Amniotic epithelial cell (primary cell): ENCODE measurements around the gene C22orf23.

Experiments used
- DNase-seq: peaks from one replicate; pipeline ENCODE4 v3.0.0-alpha.2; 2010; ENCODE audit warnings: low read depth

C22orf23 gene

GRCh38 chr22:37953437-37954179 is at the start of gene C22orf23, which contains the start of gene POLR2F:
C22orf23 (minus strand) TSS chr22:37953601; CDS start chr22:37953149, 452 bp downstream.
POLR2F (plus strand) TSS chr22:37953699; CDS start chr22:37953788, 89 bp downstream.
- peak; percentile 86 for DNase-seq

- DNase-seq: peak; percentile 45
Observed at GRCh38 chr22:37999640-38000272, 46.4 kb upstream of the C22orf23 start.

DNA sequence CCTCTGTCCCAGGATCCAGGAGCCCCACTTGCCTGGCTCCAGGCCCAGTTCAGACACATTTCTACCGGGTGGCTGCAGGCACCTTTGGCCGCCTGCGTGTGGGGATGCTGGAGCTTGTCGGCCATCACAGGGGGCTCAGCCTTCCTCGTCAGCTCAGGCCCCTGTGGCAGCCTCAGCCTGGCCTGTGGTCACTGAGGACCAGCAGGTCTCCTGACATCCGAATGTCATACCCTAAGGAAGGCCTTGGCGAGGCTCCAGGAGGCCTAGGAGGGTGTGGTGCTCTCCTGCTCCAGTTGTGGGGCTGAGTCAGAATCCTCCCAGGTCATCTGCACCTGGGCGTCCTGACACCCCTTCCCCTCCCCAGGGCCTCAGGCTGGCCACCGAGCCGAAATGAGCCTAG is 45.8 kb upstream of the C22orf23 start:
- DNase-seq: no peak

- DNase-seq: no peak
Observed at GRCh38 chr22:37998543-37998942, 45.1 kb upstream of the C22orf23 start.

- no peak for DNase-seq
Observed at GRCh38 chr22:37996515-37997246, 43.3 kb upstream of the C22orf23 start.

- DNase-seq: no peak
Observed at GRCh38 chr22:37996079-37996478, 42.7 kb upstream of the C22orf23 start.

GRCh38 chr22:37995460-37995859 is 42.1 kb upstream of the C22orf23 start:
- DNase-seq: no peak

DNA sequence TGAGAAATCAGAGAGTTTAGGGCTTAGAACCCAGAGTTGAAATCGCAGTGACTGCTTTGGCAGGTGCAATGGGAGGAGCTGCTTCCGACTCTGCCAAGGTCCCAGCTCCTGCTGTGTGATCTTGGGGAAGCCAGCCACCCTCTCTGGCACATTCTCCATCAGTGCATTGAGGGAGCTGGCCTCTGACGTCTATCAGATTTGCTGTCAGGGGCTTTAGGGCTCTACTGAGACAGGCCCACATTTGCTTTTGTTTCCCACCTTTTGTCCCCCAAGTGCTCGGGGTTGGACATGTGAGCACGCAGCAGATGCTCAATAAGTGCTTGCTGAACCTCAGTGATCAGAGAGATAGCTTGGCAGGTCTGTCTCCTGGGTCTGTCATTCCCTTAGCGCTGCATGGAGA is 41.6 kb upstream of the C22orf23 start:
- DNase-seq: no peak

DNA sequence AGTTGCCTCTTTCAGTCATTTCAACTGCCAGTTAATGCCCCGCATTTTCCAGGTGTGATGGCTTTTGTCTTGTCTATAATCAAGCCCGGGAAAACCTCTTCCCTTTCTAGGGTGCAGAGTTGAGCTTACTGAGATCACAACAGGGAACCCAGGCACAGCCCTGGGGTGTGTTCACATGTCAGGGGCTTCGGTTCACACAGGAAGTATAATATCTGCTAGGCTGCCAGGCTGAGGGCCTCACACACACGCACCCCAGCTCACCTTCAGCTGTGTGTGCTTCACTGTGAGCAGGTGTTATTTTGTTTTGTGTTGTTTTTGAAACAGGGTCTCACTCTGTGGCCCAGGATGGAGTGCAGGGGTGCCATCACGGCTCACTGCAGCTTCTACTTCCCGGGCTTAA is 40.6 kb upstream of the C22orf23 start:
- DNase-seq: no peak

DNA sequence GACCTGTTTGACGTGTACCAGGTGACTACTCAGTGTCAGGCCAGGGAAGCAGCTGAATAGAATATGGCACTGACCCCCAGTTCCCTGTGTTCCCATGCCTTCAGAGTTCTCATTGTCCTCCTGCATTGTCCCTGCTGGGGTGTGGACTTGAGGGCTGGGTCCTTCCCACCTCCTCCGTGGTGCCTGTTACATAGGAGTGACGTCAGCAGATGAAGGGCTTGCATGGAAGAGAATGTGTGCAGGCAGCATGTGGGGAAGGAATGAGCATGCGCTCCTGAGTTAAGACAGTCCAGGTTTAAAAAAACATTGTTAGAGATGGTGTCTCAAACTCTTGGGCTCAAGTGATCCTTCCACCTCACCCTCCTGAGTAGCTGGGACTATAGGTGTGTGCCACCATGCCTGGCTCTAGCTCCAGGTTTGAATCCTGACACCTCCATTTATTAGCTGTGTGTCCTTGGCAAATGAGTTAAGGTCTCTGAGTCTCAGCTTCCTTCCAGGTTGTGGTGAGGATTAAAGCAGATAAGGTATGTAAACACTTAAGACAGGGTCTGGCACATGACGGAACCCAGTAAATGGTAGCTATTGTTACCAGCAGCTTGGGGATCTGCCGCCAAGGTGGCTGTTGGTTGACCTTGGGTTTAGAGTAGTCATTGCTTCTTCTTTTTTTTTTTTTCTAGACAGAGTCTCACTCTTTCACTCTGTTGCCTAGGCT is 38.5 kb upstream of the C22orf23 start:
- DNase-seq: peak; percentile 8

GRCh38 chr22:37990862-37991261 is 37.5 kb upstream of the C22orf23 start:
- no peak for DNase-seq

DNA sequence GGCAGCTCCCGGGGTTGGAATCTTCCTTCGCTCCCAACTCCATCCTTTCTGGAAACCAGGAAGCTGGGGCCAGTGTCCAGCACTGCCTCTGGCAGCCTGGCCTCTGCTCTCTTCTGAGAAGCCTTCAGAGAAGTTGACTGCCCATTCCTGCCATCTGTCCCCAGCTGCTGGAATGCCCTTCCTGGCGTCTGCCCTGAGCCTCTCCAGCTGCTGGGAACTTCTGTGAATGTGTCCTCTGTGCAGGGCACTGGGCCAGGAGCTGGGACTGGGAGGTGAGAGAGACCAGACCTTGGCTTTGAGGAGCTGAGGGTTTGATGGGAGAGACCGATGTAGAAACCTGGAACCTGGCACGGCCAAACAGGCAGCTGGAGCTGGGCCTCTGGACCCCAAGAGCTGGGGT is 36.9 kb upstream of the C22orf23 start:
- no peak for DNase-seq

DNA sequence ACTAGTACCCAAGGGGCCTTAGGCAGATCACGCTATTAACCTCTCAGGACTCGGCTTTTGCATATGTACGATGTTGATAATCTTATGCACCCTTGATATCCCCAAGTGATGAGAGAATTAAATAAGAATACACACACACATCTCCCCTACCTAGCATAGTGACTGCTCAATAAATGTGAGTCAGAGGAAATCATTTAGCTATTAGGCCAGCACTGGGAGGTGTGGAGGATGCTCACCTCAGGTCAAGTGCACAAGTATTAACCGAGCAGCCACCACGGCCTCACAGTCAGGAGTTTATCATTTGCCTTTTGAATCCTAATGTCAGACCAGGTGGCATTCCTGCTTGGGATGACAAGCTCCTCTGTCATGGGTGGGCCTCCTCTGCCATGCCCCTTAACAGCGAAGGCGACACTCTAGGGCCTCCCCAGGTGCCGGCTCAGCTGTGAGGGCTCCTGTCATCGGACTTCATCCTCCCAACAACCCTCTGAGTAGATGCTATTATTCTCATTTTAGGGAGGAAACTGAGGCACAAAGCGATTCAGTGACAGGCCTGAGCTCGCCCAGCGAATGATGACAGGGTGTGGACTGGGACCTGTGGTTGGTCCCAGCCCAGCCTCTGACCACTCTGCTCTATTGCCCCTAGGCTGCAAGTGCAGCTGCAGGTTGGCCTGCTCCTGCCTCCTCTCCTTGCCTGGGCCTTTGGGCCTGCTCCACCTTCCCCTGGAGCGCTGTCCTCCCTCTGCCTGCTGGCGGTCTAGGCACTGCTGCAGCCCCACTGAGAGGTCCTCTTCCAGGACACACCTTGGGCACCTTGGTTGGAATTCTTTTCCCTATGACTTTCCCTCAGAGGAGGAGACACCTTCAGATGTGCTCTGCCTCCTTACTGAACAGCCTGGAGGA is 36.0 kb upstream of the C22orf23 start:
- no peak for DNase-seq

GRCh38 chr22:37986371-37986770 is 33.0 kb upstream of the C22orf23 start:
- no peak for DNase-seq

- no peak for DNase-seq
Observed at GRCh38 chr22:37985751-37986281, 32.4 kb upstream of the C22orf23 start.

DNA sequence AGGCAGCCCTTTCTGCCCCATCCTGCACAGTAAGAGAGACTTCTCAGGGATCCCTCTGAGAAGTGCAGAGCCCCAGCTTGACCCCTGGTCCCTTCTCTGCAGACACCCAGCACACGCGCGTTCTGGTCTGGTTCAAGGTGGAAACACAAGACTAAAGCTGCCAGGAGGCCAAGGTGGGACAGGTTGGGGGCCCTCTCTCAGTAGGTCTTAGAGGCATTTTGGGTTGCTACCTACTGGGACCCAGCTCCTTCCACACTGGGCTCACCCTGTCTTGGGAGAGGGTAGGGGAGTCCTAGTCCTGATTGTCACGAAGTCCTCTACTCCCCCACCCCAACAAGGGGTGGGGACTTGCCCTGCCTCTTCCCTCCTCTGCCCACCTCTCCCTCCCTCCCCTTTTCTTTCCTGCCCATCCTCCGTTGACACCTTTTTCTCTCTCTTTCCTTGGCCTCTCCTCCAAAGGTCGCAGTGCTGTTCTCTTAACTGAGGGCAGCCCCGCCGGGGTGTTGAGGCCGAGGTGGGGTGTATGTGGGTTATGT is 31.7 kb upstream of the C22orf23 start:
- no peak for DNase-seq

GRCh38 chr22:37983860-37984791 is 30.7 kb upstream of the C22orf23 start, which contains the start of gene SOX10:
SOX10 (minus strand) TSS chr22:37984555; CDS start chr22:37983784, 771 bp downstream.
- DNase-seq: no peak

GRCh38 chr22:37982938-37983859 is 29.8 kb upstream of the C22orf23 start:
- no peak for DNase-seq
